Measurements from ENCODE around the gene SLC39A11. TPM values are rescaled to one million over a fixed set of nuclear protein-coding genes. Genes with fewer than 3 reads are reported as not detected.

SLC39A11 gene
- total RNA-seq, 4 donors from 2014 or later = 23.0 to 30.9 (median 27.6) TPM

DNA sequence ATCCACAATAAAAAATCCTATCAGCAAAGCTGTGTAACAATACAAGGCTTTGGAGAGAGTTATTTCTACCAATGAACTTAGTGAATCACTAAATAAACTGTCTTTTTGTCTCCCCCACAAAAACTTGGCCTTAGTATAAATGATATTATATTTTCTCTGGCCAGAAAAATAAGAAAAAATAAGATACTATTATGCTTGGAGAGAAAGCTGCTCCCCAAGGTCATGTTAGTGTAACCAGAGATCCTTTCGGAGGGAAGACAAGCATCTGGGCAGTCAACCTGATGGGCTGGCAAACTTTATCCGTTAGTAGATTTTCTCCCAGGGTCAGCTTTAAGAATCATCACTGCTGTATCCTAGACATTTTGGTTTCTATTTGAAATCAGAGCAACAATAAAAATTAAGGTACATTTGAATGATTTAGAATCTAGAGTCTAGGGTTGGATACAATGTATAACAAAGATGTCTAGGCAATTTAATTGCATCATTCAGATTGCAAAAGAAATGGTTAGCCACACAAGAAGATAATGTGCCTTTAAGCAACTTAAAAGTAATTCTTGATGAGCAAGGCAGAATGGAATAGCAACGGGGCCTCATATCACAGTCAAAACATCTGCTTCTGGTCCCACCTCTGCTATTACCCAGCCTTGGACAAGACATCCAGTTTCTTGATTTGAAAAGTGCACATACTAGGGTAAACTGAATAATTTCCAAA is 280.4 kb downstream of the SLC39A11 start:
- no peak for DNase-seq
- 87 to 93% methylated on average over 3 of the region's 3 CpGs for WGBS, 2 donors

DNA sequence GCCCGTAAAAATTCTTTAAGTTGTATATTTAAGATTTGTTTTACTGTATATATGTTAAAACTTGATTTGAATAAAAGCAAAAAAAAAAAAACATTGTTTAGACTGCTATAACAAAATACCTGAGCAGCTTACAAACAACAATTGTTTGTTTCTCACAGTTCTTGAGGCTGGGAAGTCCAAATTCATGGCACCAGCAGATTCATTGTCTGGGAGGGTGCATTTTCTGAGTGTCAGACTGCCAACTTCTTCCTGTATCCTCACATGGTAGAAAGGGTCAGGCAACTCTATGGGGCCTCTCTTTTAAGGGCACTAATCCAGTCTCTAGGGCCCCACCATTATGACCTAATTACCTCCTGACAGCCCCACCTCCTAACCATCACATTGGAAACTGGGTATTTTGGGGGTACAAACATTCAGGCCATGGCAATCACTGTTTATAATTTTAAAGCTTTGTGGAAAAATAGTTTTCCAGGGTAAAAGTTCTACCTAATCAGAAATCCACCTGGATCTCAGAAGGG is 281.4 kb downstream of the SLC39A11 start:
- no peak for DNase-seq
- H3K27ac ChIP-seq = no peak overlapping the region
- peaks cover 0 to 8% (median 7%) of the 10 kb centered on the region in 3 donors for H3K9me3 ChIP-seq
- H3K36me3 ChIP-seq = peaks cover 0 to 28% (median 0%) of the 10 kb centered on the region in 3 donors
- no peaks in the 10 kb centered on the region for H3K27me3 ChIP-seq
- intact Hi-C loops (cut with DNase I) = no loop called here
- H3K4me1 ChIP-seq = no peaks in the 10 kb centered on the region
- H3K4me3 ChIP-seq = no peak overlapping the region
- WGBS, 2 donors = 93 to 100% methylated on average over 1 of the region's 1 CpG
- no peak for TF ChIP-seq POLR2A (IDR thresholded peaks at IDR 0.05)
- TF ChIP-seq, protein P1, sequence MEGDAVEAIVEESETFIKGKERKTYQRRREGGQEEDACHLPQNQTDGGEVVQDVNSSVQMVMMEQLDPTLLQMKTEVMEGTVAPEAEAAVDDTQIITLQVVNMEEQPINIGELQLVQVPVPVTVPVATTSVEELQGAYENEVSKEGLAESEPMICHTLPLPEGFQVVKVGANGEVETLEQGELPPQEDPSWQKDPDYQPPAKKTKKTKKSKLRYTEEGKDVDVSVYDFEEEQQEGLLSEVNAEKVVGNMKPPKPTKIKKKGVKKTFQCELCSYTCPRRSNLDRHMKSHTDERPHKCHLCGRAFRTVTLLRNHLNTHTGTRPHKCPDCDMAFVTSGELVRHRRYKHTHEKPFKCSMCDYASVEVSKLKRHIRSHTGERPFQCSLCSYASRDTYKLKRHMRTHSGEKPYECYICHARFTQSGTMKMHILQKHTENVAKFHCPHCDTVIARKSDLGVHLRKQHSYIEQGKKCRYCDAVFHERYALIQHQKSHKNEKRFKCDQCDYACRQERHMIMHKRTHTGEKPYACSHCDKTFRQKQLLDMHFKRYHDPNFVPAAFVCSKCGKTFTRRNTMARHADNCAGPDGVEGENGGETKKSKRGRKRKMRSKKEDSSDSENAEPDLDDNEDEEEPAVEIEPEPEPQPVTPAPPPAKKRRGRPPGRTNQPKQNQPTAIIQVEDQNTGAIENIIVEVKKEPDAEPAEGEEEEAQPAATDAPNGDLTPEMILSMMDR (IDR thresholded peaks at IDR 0.05) = no peak

More for the DNA sequence above, 280.4 kb downstream of the SLC39A11 start:
- Histone ChIP-seq H3K27ac (no peak overlapping the region), H3K4me1 (no peaks in the 10 kb centered on the region), H3K4me3 (no peak overlapping the region), H3K27me3 (no peaks in the 10 kb centered on the region), H3K9me3 (peaks cover 0 to 8% (median 7%) of the 10 kb centered on the region in 3 donors), H3K36me3 (peaks cover 0 to 39% (median 0%) of the 10 kb centered on the region in 3 donors)
- TF ChIP-seq POLR2A (IDR thresholded peaks at IDR 0.05) = no peak
- TF ChIP-seq, protein P1 (IDR thresholded peaks at IDR 0.05) = no peak
- intact Hi-C loops (cut with DNase I) = no loop called here

DNA sequence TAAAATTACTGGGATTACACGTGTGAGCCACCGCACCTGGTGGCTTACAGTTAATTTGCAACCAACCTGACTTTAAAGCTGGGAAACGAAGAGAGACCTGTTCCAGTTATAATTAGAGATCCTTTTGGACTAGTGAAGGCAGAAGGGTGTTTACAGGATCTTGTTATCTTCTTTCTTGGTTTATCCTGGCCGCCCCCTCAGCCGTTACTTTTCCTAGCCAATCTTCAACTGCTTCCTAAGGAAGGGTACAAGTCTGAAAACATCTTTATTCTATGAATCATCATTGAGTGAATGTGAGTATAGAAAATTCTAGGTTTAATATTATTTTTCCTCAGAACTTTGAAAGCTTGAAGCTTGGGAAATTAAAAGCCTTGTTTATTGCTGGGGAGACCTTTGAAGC is 286.5 kb downstream of the SLC39A11 start:
- no peaks in the 10 kb centered on the region for H3K27me3 ChIP-seq
- H3K27ac ChIP-seq = no peak overlapping the region
- intact Hi-C loops (cut with DNase I) = no loop called here
- TF ChIP-seq POLR2A (IDR thresholded peaks at IDR 0.05) = no peak
- TF ChIP-seq, protein P1 (IDR thresholded peaks at IDR 0.05) = no peak
- H3K36me3 ChIP-seq = peaks cover 0 to 23% (median 0%) of the 10 kb centered on the region in 3 donors
- no peak overlapping the region for H3K4me3 ChIP-seq
- H3K4me1 ChIP-seq = no peaks in the 10 kb centered on the region
- DNase-seq = no peak
- 89 to 94% methylated on average over 5 of the region's 5 CpGs for WGBS, 2 donors
- peaks cover 0 to 4% (median 4%) of the 10 kb centered on the region in 3 donors for H3K9me3 ChIP-seq

DNA sequence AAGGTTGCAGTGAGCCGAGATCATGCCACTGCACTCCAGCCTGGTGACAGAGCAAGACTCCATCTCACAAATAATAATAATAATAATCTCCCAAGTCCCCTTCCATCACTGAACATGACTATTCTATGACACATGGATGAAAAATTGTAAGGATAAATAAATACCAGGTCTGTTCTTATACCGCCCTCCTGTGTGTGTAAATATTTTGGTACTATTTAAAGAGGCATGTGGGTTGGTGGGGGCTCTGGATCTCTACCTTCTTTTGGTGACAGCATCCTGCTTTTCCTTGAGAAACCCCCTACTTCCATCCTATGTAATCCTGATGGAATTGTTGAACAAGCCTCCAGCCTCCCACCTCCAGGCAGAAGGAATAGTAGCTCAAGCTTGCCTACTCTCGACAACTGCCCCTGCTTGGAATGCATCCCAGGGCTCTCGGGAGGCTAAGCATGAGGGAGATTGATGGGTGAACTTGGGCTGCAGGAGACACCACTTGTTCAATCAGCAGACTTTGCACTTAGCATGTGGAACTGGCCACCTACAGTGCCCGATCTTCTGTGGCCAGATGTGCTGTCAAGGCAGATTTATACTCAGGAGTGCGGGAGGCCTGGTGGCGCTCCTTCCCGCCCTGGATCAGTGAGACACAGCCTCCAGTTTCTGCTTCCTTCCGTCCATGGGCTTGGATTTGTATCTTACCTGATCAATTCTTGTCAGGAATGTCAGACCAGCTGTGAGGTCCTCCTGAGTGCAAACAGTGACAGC is 287.4 kb downstream of the SLC39A11 start:
- no peak for TF ChIP-seq POLR2A (IDR thresholded peaks at IDR 0.05)
- TF ChIP-seq, protein P1 (IDR thresholded peaks at IDR 0.05) = no peak
- H3K36me3 ChIP-seq = peaks cover 0 to 18% (median 0%) of the 10 kb centered on the region in 3 donors
- no peak overlapping the region for H3K27ac ChIP-seq
- no peaks in the 10 kb centered on the region for H3K4me1 ChIP-seq
- 81 to 89% methylated on average over 8 to 9 of the region's 9 CpGs for WGBS, 2 donors
- intact Hi-C loops (cut with DNase I) = no loop called here
- H3K9me3 ChIP-seq = peaks cover 0 to 11% (median 8%) of the 10 kb centered on the region in 3 donors
- no peak overlapping the region for H3K4me3 ChIP-seq
- no peak for DNase-seq
- H3K27me3 ChIP-seq = no peaks in the 10 kb centered on the region

DNA sequence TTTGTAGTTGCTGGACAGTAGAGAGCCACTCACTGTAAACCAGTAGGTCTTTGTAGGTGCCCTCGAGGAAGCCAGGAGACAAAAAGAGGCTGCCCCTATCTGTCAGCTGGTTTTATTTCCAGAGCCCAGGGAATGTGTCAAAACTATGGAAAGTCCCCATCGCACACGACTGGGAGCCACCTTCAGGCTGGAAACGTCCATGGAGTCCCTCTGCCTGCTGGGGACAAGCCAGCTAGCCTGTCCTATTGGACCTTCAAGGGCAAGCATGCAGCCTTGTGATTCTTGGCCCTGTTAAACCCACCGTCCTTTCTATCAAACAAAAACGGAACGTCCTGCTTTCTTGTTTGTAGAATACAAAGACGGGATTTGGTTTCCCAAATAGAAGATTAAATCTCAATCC is 289.8 kb downstream of the SLC39A11 start:
- no peaks in the 10 kb centered on the region for H3K4me1 ChIP-seq
- peaks cover 0 to 19% (median 18%) of the 10 kb centered on the region in 3 donors for H3K9me3 ChIP-seq
- no peak overlapping the region for H3K4me3 ChIP-seq
- H3K36me3 ChIP-seq = peaks cover 0 to 18% (median 0%) of the 10 kb centered on the region in 3 donors
- no peaks in the 10 kb centered on the region for H3K27me3 ChIP-seq
- DNase-seq = no peak
- 69 to 77% methylated on average over 8 of the region's 8 CpGs for WGBS, 2 donors
- TF ChIP-seq POLR2A (IDR thresholded peaks at IDR 0.05) = no peak
- TF ChIP-seq, protein P1 (IDR thresholded peaks at IDR 0.05) = no peak
- H3K27ac ChIP-seq = no peak overlapping the region
- intact Hi-C loops (cut with DNase I) = no loop called here

All from esophagus squamous epithelium (tissue), 5 donors.